GM12878 (cell line): Measurements from ENCODE around the gene EXOSC6. TPM values are rescaled to one million over a fixed set of nuclear protein-coding genes. Genes with fewer than 3 reads are reported as not detected.

Experiments used
- BCL11A ChIP-seq: IDR thresholded peaks from 2 replicates; pipeline ENCODE4 v1.6.1; 2011; ENCODE audit warnings: low read depth, low read length
- CHD4 ChIP-seq: fragments of 200-600 bp; sonication (generic); IDR thresholded peaks from 2 replicates; pipeline ENCODE4 v1.6.1; 2016; ENCODE audit warnings: mild to moderate bottlenecking
- EED ChIP-seq: sonication (generic); IDR thresholded peaks from 2 replicates; pipeline ENCODE4 v1.6.1; 2016; ENCODE audit warnings: antibody characterized with exemption, low read depth
- EGR1 ChIP-seq, 2 experiments: IDR thresholded peaks; 1 replicate in 1 of 2; 2 replicates in 1 of 2; pipeline ENCODE4 v1.6.1; 2011 to 2012; ENCODE audit warnings: low read depth in 2 of 2, low read length in 2 of 2, borderline replicate concordance in 1 of 2, mild to moderate bottlenecking in 1 of 2, moderate library complexity in 1 of 2
- IKZF2 ChIP-seq, 2 experiments: fragments of 450-650 bp; IDR thresholded peaks; 2 replicates each; pipeline ENCODE4 v1.6.1; 2017; ENCODE audit warnings: mild to moderate bottlenecking in 2 of 2, moderate library complexity in 2 of 2
- IRF4 ChIP-seq: IDR thresholded peaks from 2 replicates; pipeline ENCODE4 v1.6.1; 2011; ENCODE audit warnings: low read depth, low read length
- MAX ChIP-seq: IDR thresholded peaks from 2 replicates; pipeline ENCODE4 v1.6.1; 2012; ENCODE audit warnings: low read depth, low read length, improper control_type of control experiment
- MEF2B ChIP-seq: fragments of 450-650 bp; IDR thresholded peaks from 2 replicates; pipeline ENCODE4 v1.6.1; 2018; ENCODE audit warnings: mild to moderate bottlenecking, moderate library complexity; ENCODE audit not compliant: partially characterized antibody, poor library complexity, severe bottlenecking
- MTA3 ChIP-seq: IDR thresholded peaks from 2 replicates; pipeline ENCODE4 v1.6.1; 2012; ENCODE audit warnings: low read length, inconsistent platforms, borderline replicate concordance
- NFIC ChIP-seq: IDR thresholded peaks from 2 replicates; pipeline ENCODE4 v1.6.1; 2012; ENCODE audit warnings: low read depth, mild to moderate bottlenecking, inconsistent platforms, low read length, moderate library complexity
- NR2C2 ChIP-seq: IDR thresholded peaks from 2 replicates; pipeline ENCODE4 v1.6.1; 2011; ENCODE audit warnings: borderline replicate concordance, low read depth; ENCODE audit not compliant: control insufficient read depth, insufficient read length
- POU2F2 ChIP-seq: IDR thresholded peaks from 3 replicates; pipeline ENCODE4 v1.6.1; 2011; ENCODE audit warnings: low read depth, mild to moderate bottlenecking, low read length, borderline replicate concordance
- RELB ChIP-seq: fragments of 450-650 bp; IDR thresholded peaks from 2 replicates; pipeline ENCODE4 v1.6.1; 2017; ENCODE audit warnings: low read depth, mild to moderate bottlenecking, moderate library complexity
- STAT1 ChIP-seq: fragments of 450-650 bp; conservative IDR thresholded peaks from 2 replicates; pipeline ENCODE4 v1.6.1; 2014; ENCODE audit warnings: antibody characterized with exemption, mild to moderate bottlenecking
- USF1 ChIP-seq: IDR thresholded peaks from 2 replicates; pipeline ENCODE4 v1.6.1; 2011; ENCODE audit warnings: borderline replicate concordance, low read depth, mild to moderate bottlenecking, moderate library complexity, mixed read lengths, low read length; ENCODE audit not compliant: insufficient read depth; ENCODE audit errors: extremely low read length
- YY1 ChIP-seq: IDR thresholded peaks from 2 replicates; pipeline ENCODE4 v1.6.1; 2011; ENCODE audit warnings: low read depth, mild to moderate bottlenecking, low read length
- ZBTB33 ChIP-seq: fragments of 450-650 bp; IDR thresholded peaks from 2 replicates; pipeline ENCODE4 v1.6.1; 2017; ENCODE audit warnings: mild to moderate bottlenecking
- ZBTB4 ChIP-seq: fragments of 450-650 bp; formaldehyde crosslinking; IDR thresholded peaks from 2 replicates; pipeline ENCODE4 v1.4.0; 2022; ENCODE audit warnings: mild to moderate bottlenecking, moderate library complexity
- ZNF207 ChIP-seq: fragments of 450-650 bp; IDR thresholded peaks from 2 replicates; pipeline ENCODE4 v1.6.1; 2014; ENCODE audit warnings: antibody characterized with exemption, mild to moderate bottlenecking, borderline replicate concordance
- ZSCAN29 ChIP-seq: fragments of 450-650 bp; IDR thresholded peaks from 2 replicates; pipeline ENCODE4 v1.6.1; 2017; ENCODE audit warnings: mild to moderate bottlenecking, moderate library complexity
- polyA plus RNA-seq, 11 experiments: library from polyadenylated mRNA; depleted of rRNA in 4 of 11; unstranded in 6 of 11; stranded (reverse) in 5 of 11; fragments of >200 nt; fragmentation: Nextera tagmentation in 4 of 11; fragmentation: Illumina TruSeq in 1 of 11; extraction: Ambion mirVana in 4 of 11; extraction: Trizol in 1 of 11; gene quantifications; 1 replicate in 1 of 11; 2 replicates in 10 of 11; pipeline versions ENCODE4 v1.2.1 to v1.2.3, GENCODE V29; 2011 to 2016; ENCODE audit warnings: inconsistent platforms in 2 of 11, missing spikeins in 2 of 11, low read depth in 1 of 11
- total RNA-seq, 4 experiments: library from RNA; depleted of rRNA in 3 of 4; stranded (reverse); fragments of >200 nt in 3 of 4; fragmentation: Illumina TruSeq in 1 of 4; extraction: Trizol in 1 of 4; gene quantifications; 2 replicates each; pipeline versions ENCODE4 v1.2.1 to v1.2.3, GENCODE V29; 2013 to 2021
- TF ChIP-seq, protein P1 (sequence below): IDR thresholded peaks from 2 replicates; pipeline ENCODE4 v1.6.1; 2011; ENCODE audit warnings: low read depth, mild to moderate bottlenecking, low read length, moderate library complexity, borderline replicate concordance; ENCODE audit errors: extremely low read depth

EXOSC6 gene
- total and polyA plus RNA-seq, 10 of the 15 experiments (the other 5 are each of a cell fraction or from before 2014, with no cell fraction given) = 8.2 to 27.5 (median 14.5) TPM

DNA sequence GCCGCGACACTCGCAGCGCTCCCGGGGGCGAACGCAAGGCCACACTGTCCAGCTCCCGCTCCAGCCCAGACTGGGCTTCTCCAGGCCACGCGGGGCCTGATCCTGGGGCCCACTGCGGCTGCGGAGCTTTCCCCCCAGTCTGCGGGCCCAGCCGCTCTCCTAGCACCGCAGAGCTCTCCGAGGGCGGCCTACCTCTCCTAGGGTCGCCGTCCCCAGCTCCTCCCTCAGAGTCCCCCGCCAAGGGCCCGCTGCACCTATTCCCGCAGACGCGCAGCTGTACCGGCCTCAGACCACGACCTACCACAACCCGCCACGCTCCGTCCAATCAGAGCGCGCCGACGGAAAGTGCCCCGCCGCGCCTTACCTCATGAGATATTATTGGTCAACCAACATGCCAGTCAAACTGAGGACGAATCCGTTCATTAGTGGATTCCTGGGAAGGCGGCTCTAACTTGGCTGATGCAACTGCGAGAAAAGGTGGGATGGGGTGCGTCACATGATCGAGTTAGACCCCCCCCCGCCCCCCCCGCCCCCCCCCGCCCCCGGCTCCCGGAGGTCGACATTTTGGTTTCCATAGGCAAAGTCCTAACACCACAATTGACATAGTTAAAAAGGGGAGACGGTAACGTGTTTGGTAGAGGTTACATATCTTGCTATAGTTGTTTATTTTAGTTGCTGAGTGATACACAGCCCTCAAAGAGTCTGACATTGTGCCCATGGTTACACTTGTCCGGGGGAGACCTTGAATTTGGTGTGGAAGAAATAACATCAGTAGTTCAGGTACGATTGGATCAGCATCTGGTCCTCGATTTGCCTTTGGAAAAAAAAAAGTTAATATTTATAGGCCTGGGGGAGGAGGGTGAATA, 37.7 kb upstream of the EXOSC6 start, which contains the start of gene AARS1 (continued):
- TF ChIP-seq BCL11A (no peak), IRF4 (no peak), ZBTB4 (CRISPR knock-in tag) (no peak), ZBTB33 (no peak), CHD4 (no peak), YY1 (peak; percentile 61), NR2C2 (no peak), MTA3 (no peak; the same call in 1 of the 2 replicates), IKZF2 (IDR thresholded peaks at IDR 0.05) (peak in 1 of 2 experiments; percentile 52; a peak in 1 of 4 replicates), POU2F2 (peak; percentile 62; the same call in 1 of the 3 replicates), ZNF207 (no peak), MAX (peak; percentile 36; the same call in 1 of the 2 replicates), EGR1 (IDR thresholded peaks at IDR 0.05; ENCODE audit: borderline replicate concordance in 1 of 2, low read depth in 2 of 2, low read length in 2 of 2) (0 out of 3 replicates have a peak, but pooled peaks of 1 of the 2 experiments have one; percentile 36), RELB (no peak), MEF2B (peak; percentile 19), USF1 (peak; percentile 59), NFIC (no peak), ZSCAN29 (no peak), STAT1 (no peak), EED (no peak)
- TF ChIP-seq, protein P1, sequence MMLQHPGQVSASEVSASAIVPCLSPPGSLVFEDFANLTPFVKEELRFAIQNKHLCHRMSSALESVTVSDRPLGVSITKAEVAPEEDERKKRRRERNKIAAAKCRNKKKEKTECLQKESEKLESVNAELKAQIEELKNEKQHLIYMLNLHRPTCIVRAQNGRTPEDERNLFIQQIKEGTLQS = no peak
